ENCODE results near the gene UBE2L5. TPM values are rescaled to one million over a fixed set of nuclear protein-coding genes. Genes with fewer than 3 reads are reported as not detected.

Gene UBE2L5
- total RNA-seq, 4 donors from 2014 or later = not detected

- Histone ChIP-seq H3K27me3 (no peaks in the 10 kb centered on the region), H3K9me3 (no peaks in the 10 kb centered on the region), H3K36me3 (no peaks in the 10 kb centered on the region), H3K27ac (no peak overlapping the region), H3K4me3 (replicated peaks in 1 of 3) (no peak overlapping the region), H3K4me1 (peaks cover 3 to 12% of the 10 kb centered on the region in 2 donors)
- TF ChIP-seq CTCF (IDR thresholded peaks at IDR 0.05) = no peak
- no peak for TF ChIP-seq POLR2A (IDR thresholded peaks at IDR 0.05)
- intact Hi-C loops (cut with DNase I) = no loop called here
- DNase-seq = no peak
Measured at GRCh38 chr13:30412346-30412745, 9.9 kb upstream of the UBE2L5 start.

- no peak overlapping the region for H3K27ac ChIP-seq
- 90 to 98% methylated on average over 2 of the region's 3 CpGs for WGBS, 2 donors
- no peak overlapping the region for H3K4me3 ChIP-seq (replicated peaks in 1 of 3)
- no peaks in the 10 kb centered on the region for H3K9me3 ChIP-seq
- TF ChIP-seq CTCF (IDR thresholded peaks at IDR 0.05) (no peak), POLR2A (IDR thresholded peaks at IDR 0.05) (no peak)
- H3K4me1 ChIP-seq = peaks cover 0 to 5% of the 10 kb centered on the region in 2 donors
- no peaks in the 10 kb centered on the region for H3K36me3 ChIP-seq
- no peaks in the 10 kb centered on the region for H3K27me3 ChIP-seq
- no peak for DNase-seq
- intact Hi-C loops (cut with DNase I) = no loop called here
Measured at GRCh38 chr13:30413842-30414241, 8.5 kb upstream of the UBE2L5 start.

- H3K4me1 ChIP-seq = no peaks in the 10 kb centered on the region
- DNase-seq = no peak
- intact Hi-C loops (cut with DNase I) = no loop called here
- TF ChIP-seq POLR2A (IDR thresholded peaks at IDR 0.05) (no peak), CTCF (IDR thresholded peaks at IDR 0.05) (no peak)
- H3K27ac ChIP-seq = no peak overlapping the region
- H3K36me3 ChIP-seq = no peaks in the 10 kb centered on the region
- no peaks in the 10 kb centered on the region for H3K27me3 ChIP-seq
- no peak overlapping the region for H3K4me3 ChIP-seq (replicated peaks in 1 of 3)
- no peaks in the 10 kb centered on the region for H3K9me3 ChIP-seq
- WGBS, 2 donors = 90 to 94% methylated on average over 3 of the region's 3 CpGs
Measured at GRCh38 chr13:30415430-30416030, 6.8 kb upstream of the UBE2L5 start.

GRCh38 chr13:30416471-30416870 is 5.8 kb upstream of the UBE2L5 start:
- DNase-seq = no peak
- no peaks in the 10 kb centered on the region for H3K36me3 ChIP-seq
- H3K4me3 ChIP-seq (replicated peaks in 1 of 3) = no peak overlapping the region
- H3K9me3 ChIP-seq = no peaks in the 10 kb centered on the region
- no peak overlapping the region for H3K27ac ChIP-seq
- 90 to 91% methylated on average over 1 of the region's 1 CpG for WGBS, 2 donors
- peaks cover 0 to 5% of the 10 kb centered on the region in 2 donors for H3K4me1 ChIP-seq
- intact Hi-C loops (cut with DNase I) = no loop called here
- no peaks in the 10 kb centered on the region for H3K27me3 ChIP-seq
- no peak for TF ChIP-seq POLR2A (IDR thresholded peaks at IDR 0.05)
- no peak for TF ChIP-seq CTCF (IDR thresholded peaks at IDR 0.05)

GRCh38 chr13:30418075-30418716 is 4.1 kb upstream of the UBE2L5 start:
- intact Hi-C loops (cut with DNase I) = no loop called here
- no peak for DNase-seq
- TF ChIP-seq POLR2A (IDR thresholded peaks at IDR 0.05) = no peak
- no peak for TF ChIP-seq CTCF (IDR thresholded peaks at IDR 0.05)
- Histone ChIP-seq H3K27ac (no peak overlapping the region), H3K4me1 (peaks cover 0 to 5% of the 10 kb centered on the region in 2 donors), H3K27me3 (no peaks in the 10 kb centered on the region), H3K4me3 (replicated peaks in 1 of 3) (no peak overlapping the region), H3K9me3 (no peaks in the 10 kb centered on the region), H3K36me3 (no peaks in the 10 kb centered on the region)
- 89 to 91% methylated on average over 6 of the region's 6 CpGs for WGBS, 2 donors

Data from thyroid gland (tissue), 4 donors.